Cerebellar nuclear complex (tissue), 1 donor: Measurements from ENCODE around the gene GPR146.
"Not testable (repeated sequence)": the region's sequence is repeated elsewhere in the genome, so short reads cannot be mapped to it uniquely, and the experiment has no call there.

ENCODE experiments used
- DNase-seq, 2 experiments: peaks; one replicate each; lab custom pipeline; 2025; lab: John Stamatoyannopoulos, UW

GPR146 gene

GRCh38 chr7:1058311-1058710 lies 14.0 kb downstream of the GPR146 start:
- no peak for DNase-seq

DNA sequence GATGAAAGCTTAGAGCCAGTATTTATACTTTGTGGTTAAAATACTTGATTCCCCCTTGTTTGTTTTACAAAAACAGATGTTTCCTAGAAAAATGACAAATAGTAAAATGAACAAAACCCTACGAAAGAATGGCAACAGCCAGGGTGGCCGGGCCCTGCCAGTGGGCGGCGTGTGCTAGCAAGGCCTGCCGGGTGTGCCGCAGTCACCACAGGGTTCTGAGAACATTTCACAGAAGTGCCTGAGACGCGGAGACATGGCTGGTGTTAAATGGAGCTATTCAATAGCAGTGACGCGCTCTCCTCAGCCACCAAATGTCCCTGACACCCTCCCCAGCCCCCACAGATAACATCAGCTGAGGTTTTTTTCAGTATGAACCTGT lies 14.5 kb downstream of the GPR146 start:
- no peak for DNase-seq

- DNase-seq: no peak
Measured at GRCh38 chr7:1059200-1060091, 15.1 kb downstream of the GPR146 start.

DNA sequence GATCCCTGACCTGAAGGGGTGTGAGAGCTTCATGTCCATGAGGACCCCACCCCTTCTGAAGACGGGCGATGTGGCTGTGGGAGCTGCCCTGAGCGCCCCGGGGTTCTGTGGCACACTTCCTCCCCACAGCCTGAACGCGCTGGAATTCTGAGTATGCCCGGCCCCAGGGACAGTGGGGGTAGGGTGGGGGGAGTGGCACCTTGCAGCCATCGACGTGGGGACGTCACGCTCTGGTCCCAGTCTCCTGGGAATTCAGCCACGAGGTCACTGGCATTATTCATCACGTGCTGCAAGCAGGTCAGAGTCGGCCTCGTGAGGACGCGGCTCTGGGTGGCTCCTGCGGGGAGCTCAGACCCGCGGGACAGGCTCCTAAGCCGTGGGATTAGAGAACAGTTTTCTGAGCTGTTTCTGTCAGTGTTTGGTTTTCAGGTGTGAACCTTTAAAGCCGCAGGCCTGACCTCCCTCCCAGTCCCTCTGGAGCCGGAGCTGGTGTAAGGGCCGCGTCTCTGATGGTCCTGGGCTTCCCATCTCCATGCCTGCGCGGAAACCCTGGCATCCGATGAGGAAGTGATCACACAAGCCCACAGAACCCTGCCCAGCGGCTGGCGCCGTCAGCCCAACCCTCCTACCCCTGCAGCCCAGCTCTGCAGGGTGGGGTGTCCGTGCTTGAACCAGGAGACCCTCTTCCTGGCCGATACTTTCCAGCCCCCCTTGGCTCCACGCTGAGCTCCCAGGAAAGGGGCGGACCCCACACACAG lies 16.1 kb downstream of the GPR146 start:
- no peak for DNase-seq

GRCh38 chr7:1061180-1061579 lies 16.8 kb downstream of the GPR146 start:
- DNase-seq: no peak

GRCh38 chr7:1062296-1063294 lies 18.2 kb downstream of the GPR146 start:
- DNase-seq: no peak

DNA sequence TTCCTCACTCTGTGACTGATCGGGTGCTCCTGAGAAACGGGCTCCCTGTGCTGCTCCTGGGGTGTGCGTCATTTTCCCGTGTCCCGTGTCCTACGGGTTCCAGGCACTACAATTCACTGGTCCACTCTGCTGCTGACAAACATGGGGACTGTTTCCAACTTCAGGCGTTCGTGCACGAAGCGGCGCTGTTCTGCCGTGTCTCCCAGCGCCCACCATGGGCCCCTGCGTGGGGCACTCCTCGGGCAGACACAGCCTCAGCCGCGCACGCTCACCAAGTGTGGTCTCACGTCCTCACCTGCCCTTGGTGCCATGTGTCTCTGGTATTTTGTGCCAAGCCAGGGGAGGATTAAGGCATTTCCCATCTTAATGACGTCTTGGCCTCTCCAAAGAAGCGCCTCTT lies 19.0 kb downstream of the GPR146 start:
- DNase-seq: no peak

- DNase-seq: no peak
Measured at GRCh38 chr7:1064581-1064980, 20.2 kb downstream of the GPR146 start.

GRCh38 chr7:1065263-1065584 lies 20.9 kb downstream of the GPR146 start:
- DNase-seq: no peak

DNA sequence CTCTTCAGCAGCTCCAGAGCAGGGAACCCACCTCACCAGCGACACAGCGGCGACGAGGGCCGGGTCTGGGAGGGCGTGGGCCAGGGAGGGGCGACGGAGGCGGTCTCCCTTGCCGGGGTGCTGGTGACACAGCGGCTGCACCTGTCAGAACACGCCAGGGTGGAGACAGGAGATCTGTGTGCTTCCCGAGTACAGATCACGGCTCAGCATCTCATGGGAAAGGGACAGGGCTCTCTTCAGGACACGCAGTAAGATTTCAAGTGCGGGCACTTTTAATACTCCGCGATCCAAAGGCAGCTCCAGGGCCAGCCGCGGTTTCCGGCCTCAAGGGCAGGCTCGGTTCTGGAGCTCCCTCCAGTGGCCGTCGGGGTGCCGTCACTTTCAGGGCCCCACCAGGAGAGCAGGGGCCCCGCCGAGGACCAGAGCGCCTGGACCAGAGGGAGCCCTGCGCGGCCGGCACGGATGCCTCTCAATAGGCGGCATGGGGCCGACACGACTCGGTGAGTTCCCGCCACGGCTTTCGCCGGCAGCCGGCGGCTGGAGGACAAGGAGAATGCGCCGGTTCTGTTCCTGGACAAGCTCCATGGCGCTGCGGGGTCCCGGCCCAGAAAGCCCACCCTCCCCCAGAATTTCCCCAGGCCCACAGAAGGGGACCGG lies 21.4 kb downstream of the GPR146 start:
- DNase-seq: peak in 1 of 2 experiments; percentile 47

DNA sequence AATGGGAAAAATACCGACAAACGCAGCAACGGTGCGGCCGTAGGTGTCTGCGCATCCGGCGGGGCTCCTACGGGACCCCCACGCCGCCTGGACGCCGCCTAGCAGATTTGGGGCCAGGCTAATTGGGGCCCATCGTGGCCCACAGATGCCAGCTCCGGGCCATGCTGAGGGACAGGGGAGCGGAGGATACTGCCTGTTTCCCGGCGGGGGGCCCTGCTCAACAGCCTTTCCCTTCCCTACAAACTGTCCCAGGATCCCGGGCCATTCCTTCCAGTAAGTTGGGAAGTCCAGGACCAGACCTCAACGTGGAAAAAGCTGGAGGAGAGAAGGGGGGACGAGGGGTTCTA lies 21.9 kb downstream of the GPR146 start:
- no peak for DNase-seq

- DNase-seq: no peak
Measured at GRCh38 chr7:1068013-1068412, 23.7 kb downstream of the GPR146 start.

DNA sequence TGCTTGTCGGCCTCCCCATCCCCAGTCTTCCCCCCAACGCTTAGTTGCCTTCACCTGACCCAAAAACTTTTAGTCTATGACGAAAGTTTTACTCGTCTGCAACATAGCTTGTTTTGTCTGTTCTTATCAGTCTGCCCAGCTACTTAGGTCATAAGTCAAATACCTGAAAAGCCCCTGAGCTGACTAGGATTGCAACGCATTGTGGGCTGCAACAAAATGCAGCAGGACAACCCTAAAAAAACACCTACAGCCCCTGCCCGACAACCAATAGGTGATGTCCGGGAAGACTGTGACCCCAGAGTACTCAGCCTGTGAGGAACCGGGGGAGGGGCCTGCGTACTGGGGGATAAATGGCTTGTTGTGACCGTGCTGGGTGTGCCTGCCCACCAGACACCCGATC lies 24.3 kb downstream of the GPR146 start:
- DNase-seq: no peak

DNA sequence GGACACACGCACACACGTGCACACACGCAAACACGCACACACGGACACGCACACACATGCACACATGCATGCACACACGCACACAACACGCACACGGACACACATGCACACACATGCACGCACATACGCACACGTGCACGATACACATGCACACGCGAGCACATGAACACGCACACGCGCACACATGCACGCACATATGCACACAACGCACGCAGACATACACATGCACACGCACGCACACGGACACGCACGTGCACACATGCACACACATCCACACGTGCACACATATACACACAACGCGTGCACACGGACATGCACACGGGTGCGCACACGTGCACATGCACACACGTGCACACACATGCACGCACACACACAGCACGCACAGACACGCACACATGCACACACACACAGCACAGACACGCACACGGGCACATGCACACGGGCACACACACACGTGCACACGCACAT lies 26.2 kb downstream of the GPR146 start:
- DNase-seq: no peak

- no peak for DNase-seq
Measured at GRCh38 chr7:1071731-1072254, 27.4 kb downstream of the GPR146 start.

DNA sequence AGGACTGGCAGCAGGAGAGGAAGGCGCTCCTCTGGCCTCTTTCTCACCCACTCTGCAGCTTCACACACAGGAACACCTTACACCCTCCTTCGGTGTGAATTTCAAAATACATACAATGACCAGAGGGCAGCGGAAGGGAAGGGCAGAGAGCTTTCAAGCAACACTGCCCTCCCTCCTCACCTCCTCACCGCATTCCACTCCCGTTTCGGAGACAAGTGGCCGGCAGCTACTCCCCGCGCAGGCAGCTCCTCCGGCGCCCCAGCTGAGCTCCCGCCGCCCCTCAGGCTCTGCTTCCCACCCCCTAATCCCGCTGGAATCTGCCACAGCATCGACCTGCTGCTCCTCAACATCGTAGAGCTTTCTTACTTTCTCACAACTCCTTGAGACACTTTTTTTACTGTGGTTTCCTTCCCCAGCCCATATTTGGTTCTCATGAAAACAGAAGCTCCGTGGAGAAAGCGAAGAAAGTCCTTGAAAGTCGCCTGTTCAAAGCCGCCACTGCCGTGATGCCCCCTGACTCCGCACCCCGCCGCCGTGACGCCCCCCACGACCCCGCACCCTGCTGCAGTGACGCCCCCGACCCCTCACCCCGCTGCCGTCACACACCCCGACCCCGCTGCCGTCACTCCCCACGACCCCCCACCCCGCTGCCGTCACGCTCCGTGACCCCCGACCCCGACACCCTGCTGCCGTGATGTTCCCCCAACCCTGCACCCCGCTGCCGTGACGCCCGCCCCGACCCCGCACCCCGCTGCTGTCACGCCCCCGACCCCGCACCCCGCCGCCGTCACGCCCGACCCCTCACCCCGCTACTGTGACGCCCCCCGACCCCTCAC lies 29.0 kb downstream of the GPR146 start:
- DNase-seq: no peak

DNA sequence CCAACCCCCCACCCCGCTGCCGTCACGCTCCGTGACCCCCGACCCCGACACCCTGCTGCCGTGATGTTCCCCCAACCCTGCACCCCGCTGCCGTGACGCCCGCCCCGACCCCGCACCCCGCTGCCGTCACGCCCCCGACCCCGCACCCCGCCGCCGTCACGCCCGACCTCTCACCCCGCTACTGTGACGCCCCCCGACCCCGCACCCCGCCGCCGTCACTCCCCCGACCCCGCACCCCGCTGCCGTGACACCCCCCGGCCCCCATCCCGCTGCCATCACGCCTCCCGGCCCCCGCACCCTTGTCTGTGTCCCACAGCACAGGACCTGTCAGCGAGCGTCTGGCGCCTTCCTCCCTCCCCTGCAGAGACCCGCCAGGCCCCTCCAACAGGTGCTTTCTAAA lies 29.7 kb downstream of the GPR146 start:
- not testable (repeated sequence) for DNase-seq

DNA sequence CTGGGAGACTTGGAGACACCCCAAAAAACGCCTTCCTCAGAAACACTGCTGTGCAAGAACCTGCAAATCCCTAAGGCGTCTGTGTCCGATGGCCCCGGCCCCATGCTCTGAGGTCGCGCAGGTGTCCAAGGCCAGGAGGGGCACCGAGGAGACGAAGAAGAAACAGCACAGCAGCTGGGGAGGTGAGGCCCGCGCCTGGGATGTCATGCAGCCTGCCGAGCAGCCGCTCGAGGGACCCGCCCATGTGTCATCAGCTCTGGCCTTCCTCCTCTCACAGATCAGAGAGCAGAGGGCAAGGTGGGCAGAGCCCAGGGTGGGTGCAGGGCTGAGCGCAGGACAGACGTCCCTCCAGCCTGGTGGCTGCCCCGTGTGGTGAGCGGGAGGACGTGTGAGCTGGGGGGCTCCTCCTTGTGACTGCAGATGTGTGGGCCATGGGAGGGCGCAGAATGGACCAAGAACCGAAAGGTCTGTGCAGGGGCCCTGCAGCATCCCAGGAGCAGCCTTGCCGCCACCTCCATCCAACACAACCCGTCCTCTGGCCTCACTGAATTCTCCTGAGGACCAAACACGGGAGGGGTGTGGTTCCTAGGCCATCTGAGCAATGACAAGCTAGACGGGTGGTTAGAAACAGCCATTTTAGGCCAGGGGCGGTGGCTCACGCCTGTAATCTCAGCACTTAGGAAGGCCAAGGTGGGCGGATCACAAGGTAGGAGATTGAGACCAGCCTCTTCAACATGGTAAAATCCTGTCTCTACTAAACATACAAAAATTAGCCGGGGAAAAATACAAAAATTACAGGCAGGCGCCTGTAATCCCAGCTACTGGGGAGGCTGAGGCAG lies 30.5 kb downstream of the GPR146 start:
- no peak for DNase-seq
